22Rv1 (cell line): ENCODE measurements around the gene SLC35E2B.

Experiments
- ZFX ChIP-seq: fragments of 450-650 bp; IDR thresholded peaks from 2 replicates; pipeline ENCODE4 v1.6.1; 2017; ENCODE audit warnings: antibody characterized with exemption, borderline replicate concordance
- TF ChIP-seq, protein P1 (sequence below): fragments of 450-650 bp; IDR thresholded peaks from 2 replicates; pipeline ENCODE4 v1.5.1; 2017; ENCODE audit warnings: mild to moderate bottlenecking

DNA sequence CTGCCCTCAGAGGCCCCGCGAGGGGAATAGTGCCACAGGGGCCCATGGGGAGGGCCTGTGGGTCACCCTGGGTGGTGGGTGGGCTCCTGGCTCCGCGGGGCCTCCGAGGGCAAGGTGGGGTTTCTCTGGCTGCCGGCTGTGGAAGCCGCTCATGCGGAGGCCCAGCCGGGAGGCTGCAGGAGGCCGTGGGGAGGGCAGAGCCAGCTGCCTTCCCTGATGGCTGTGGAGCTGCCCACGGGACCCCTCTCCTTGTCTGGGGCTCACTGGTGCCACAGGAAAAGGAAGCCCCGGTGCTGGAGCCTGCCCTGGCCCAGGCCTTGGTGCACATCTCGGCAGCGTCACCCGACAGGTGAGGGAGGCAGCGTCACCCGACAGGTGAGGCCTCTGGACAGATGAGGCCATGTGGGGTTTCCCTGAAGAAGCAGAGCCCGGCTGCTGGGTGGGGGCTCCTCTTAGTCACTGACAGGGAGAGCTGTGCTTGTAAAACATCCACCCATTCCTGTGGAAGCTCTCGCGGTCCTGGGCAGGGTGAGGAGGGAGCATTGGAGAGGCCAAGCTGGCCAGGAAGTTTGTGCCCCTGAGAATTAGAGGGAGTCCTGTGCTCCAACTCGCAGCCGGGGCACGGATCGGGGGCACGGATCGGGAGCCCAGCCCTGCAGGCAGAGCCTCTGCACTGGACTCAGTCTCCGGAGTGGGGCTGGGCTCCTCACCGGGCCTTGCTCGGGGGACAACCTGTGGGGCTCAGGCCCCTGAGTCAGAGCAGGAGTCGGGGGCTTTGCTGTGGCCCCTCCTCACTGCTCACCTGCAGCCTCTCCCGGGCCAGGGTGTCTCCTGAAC is 71.2 kb downstream of the SLC35E2B start:
- TF ChIP-seq, protein P1, sequence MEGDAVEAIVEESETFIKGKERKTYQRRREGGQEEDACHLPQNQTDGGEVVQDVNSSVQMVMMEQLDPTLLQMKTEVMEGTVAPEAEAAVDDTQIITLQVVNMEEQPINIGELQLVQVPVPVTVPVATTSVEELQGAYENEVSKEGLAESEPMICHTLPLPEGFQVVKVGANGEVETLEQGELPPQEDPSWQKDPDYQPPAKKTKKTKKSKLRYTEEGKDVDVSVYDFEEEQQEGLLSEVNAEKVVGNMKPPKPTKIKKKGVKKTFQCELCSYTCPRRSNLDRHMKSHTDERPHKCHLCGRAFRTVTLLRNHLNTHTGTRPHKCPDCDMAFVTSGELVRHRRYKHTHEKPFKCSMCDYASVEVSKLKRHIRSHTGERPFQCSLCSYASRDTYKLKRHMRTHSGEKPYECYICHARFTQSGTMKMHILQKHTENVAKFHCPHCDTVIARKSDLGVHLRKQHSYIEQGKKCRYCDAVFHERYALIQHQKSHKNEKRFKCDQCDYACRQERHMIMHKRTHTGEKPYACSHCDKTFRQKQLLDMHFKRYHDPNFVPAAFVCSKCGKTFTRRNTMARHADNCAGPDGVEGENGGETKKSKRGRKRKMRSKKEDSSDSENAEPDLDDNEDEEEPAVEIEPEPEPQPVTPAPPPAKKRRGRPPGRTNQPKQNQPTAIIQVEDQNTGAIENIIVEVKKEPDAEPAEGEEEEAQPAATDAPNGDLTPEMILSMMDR, result no peak
- no peak for TF ChIP-seq ZFX
